PFSK-1 (cell line): ENCODE measurements around the gene HFE.

Experiments used
- FOXP2 ChIP-seq: optimal IDR thresholded peaks from 2 replicates; pipeline ENCODE3; 2011; ENCODE audit warnings: borderline replicate concordance, control low read depth, inconsistent platforms; ENCODE audit not compliant: insufficient read depth; ENCODE audit errors: extremely low read length, extremely low read depth
- POLR2AphosphoS5 ChIP-seq: IDR thresholded peaks from 2 replicates; pipeline ENCODE4 v1.6.1; 2012; ENCODE audit warnings: low read depth, mild to moderate bottlenecking, control low read depth, low read length, moderate library complexity
- SIN3A ChIP-seq: IDR thresholded peaks from 2 replicates; pipeline ENCODE4 v1.6.1; 2012; ENCODE audit warnings: mild to moderate bottlenecking, low read length, moderate library complexity, borderline replicate concordance; ENCODE audit not compliant: insufficient read depth
- TAF1 ChIP-seq: IDR thresholded peaks from 2 replicates; pipeline ENCODE4 v1.6.1; 2012; ENCODE audit warnings: low read length, control low read depth, borderline replicate concordance; ENCODE audit not compliant: insufficient read depth
- TF ChIP-seq, protein P1 (sequence below), 2 experiments: IDR thresholded peaks; 2 replicates each; pipeline versions ENCODE4 v1.6.1 to v1.8.0; 2011 to 2012; ENCODE audit warnings: low read depth in 2 of 2, low read length in 2 of 2, control low read depth in 1 of 2, inconsistent platforms in 1 of 2, mild to moderate bottlenecking in 1 of 2, moderate library complexity in 1 of 2; ENCODE audit not compliant: insufficient read depth in 1 of 2

HFE gene

GRCh38 chr6:26068036-26068435 is 19.2 kb upstream of the HFE start:
- TF ChIP-seq SIN3A (no peak), POLR2AphosphoS5 (no peak), FOXP2 (no peak), TAF1 (no peak)
- TF ChIP-seq, protein P1, sequence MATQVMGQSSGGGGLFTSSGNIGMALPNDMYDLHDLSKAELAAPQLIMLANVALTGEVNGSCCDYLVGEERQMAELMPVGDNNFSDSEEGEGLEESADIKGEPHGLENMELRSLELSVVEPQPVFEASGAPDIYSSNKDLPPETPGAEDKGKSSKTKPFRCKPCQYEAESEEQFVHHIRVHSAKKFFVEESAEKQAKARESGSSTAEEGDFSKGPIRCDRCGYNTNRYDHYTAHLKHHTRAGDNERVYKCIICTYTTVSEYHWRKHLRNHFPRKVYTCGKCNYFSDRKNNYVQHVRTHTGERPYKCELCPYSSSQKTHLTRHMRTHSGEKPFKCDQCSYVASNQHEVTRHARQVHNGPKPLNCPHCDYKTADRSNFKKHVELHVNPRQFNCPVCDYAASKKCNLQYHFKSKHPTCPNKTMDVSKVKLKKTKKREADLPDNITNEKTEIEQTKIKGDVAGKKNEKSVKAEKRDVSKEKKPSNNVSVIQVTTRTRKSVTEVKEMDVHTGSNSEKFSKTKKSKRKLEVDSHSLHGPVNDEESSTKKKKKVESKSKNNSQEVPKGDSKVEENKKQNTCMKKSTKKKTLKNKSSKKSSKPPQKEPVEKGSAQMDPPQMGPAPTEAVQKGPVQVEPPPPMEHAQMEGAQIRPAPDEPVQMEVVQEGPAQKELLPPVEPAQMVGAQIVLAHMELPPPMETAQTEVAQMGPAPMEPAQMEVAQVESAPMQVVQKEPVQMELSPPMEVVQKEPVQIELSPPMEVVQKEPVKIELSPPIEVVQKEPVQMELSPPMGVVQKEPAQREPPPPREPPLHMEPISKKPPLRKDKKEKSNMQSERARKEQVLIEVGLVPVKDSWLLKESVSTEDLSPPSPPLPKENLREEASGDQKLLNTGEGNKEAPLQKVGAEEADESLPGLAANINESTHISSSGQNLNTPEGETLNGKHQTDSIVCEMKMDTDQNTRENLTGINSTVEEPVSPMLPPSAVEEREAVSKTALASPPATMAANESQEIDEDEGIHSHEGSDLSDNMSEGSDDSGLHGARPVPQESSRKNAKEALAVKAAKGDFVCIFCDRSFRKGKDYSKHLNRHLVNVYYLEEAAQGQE (IDR thresholded peaks at IDR 0.05; ENCODE audit: insufficient read depth in 1 of 2, low read depth in 2 of 2, low read length in 2 of 2), result no peak

- TF ChIP-seq FOXP2 (no peak), POLR2AphosphoS5 (no peak), TAF1 (no peak), SIN3A (no peak)
- TF ChIP-seq, protein P1 (IDR thresholded peaks at IDR 0.05; ENCODE audit: insufficient read depth in 1 of 2, low read depth in 2 of 2, low read length in 2 of 2), result no peak
Measured at GRCh38 chr6:26071135-26071534, 16.1 kb upstream of the HFE start.

- TF ChIP-seq FOXP2 (no peak), SIN3A (no peak), POLR2AphosphoS5 (no peak)
- TF ChIP-seq, protein P1 (IDR thresholded peaks at IDR 0.05; ENCODE audit: insufficient read depth in 1 of 2, low read depth in 2 of 2, low read length in 2 of 2), result no peak
Measured at GRCh38 chr6:26075063-26075717, 12.0 kb upstream of the HFE start.

- TF ChIP-seq, protein P1 (IDR thresholded peaks at IDR 0.05; ENCODE audit: insufficient read depth in 1 of 2, low read depth in 2 of 2, low read length in 2 of 2), result no peak
- no peak for TF ChIP-seq FOXP2
- no peak for TF ChIP-seq TAF1
- TF ChIP-seq SIN3A, result no peak
- no peak for TF ChIP-seq POLR2AphosphoS5
Measured at GRCh38 chr6:26086211-26086610, 1.0 kb upstream of the HFE start.

DNA sequence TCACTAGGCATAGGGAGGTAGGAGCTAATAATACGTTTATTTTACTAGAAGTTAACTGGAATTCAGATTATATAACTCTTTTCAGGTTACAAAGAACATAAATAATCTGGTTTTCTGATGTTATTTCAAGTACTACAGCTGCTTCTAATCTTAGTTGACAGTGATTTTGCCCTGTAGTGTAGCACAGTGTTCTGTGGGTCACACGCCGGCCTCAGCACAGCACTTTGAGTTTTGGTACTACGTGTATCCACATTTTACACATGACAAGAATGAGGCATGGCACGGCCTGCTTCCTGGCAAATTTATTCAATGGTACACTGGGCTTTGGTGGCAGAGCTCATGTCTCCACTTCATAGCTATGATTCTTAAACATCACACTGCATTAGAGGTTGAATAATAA is 1.1 kb downstream of the HFE start:
- TF ChIP-seq SIN3A, result no peak
- no peak for TF ChIP-seq FOXP2
- TF ChIP-seq, protein P1 (IDR thresholded peaks at IDR 0.05; ENCODE audit: insufficient read depth in 1 of 2, low read depth in 2 of 2, low read length in 2 of 2), result no peak
- TF ChIP-seq POLR2AphosphoS5, result no peak
